Heart right ventricle (tissue), 16 donors: Measurements from ENCODE around the gene RNF166. TPM values are rescaled to one million over a fixed set of nuclear protein-coding genes. Genes with fewer than 3 reads are reported as not detected.

Experiments used
- ATAC-seq, 8 donors: fragments of 200-7000 bp; cut with Tn5 transposase; one replicate each; pipeline ENCODE4 v1.9.1; 2020; ENCODE audit warnings: mild to moderate bottlenecking in 8 of 8, moderate library complexity in 8 of 8, moderate number of reproducible peaks in 1 of 8
- DNase-seq, 2 donors: peaks; one replicate each; pipeline ENCODE4 v3.0.0-alpha.2; 2020
- H3K27ac ChIP-seq, 10 donors: fragments of 200-600 bp; sonication (generic) in 2 of 10; one replicate each; pipeline versions ENCODE4 v1.5.0 to v1.8.0; 2020 to 2022; ENCODE audit warnings: mild to moderate bottlenecking in 3 of 10
- H3K27me3 ChIP-seq, 7 donors: fragments of 200-600 bp; one replicate each; pipeline ENCODE4 v1.8.0; 2021 to 2022; ENCODE audit warnings: mild to moderate bottlenecking in 2 of 7
- H3K36me3 ChIP-seq, 9 donors: fragments of 200-600 bp; sonication (generic) in 1 of 9; one replicate each; pipeline versions ENCODE4 v1.5.0 to v1.8.0; 2020 to 2022; ENCODE audit warnings: mild to moderate bottlenecking in 2 of 9
- H3K4me1 ChIP-seq, 9 donors: fragments of 200-600 bp; sonication (generic) in 1 of 9; one replicate each; pipeline versions ENCODE4 v1.5.0 to v1.8.0; 2020 to 2022; ENCODE audit warnings: mild to moderate bottlenecking in 4 of 9
- H3K4me3 ChIP-seq, 10 donors: fragments of 200-600 bp; sonication (generic) in 2 of 10; one replicate each; pipeline versions ENCODE4 v1.5.0 to v1.8.0; 2020 to 2022; ENCODE audit warnings: mild to moderate bottlenecking in 7 of 10, moderate library complexity in 2 of 10
- H3K9me3 ChIP-seq, 11 donors: fragments of 200-600 bp in 10 of 11; sonication (generic) in 2 of 11; one replicate each; pipeline versions ENCODE4 v1.5.0 to v1.8.0; 2013 to 2022; ENCODE audit warnings: mild to moderate bottlenecking in 2 of 11, control low read depth in 1 of 11, moderate library complexity in 1 of 11
- WGBS, 2 donors: extraction: QIAGEN DNeasy Blood & Tissue Kit; methylation state at CpG; one replicate each; pipeline ENCODE4 v1.1.7; 2013; ENCODE audit warnings: inconsistent platforms in 1 of 2; 5-methylcytosine and 5-hydroxymethylcytosine counted together
- intact Hi-C, 10 donors: fragments of 100-400 bp; cut with DNase I; formaldehyde crosslinking; loops; one replicate each; pipeline versions ENCODE4 v1.11.1 to v1.14.2; 2022
- polyA plus RNA-seq, 2 donors: library from polyadenylated mRNA; stranded (reverse); fragments of 200-250 nt; gene quantifications; one replicate each; pipeline ENCODE4 v1.2.3, GENCODE V29; 2013
- total RNA-seq, 10 donors: library from RNA; stranded (reverse); fragmentation: NEBNext Ultra II Directional in 3 of 10; extraction: Animal tissue kit (Norgen Biotek cat#: 25700) in 3 of 10; gene quantifications; one replicate each; pipeline versions ENCODE4 v1.2.1 to v1.2.4, GENCODE V29; 2021 to 2023
- TF ChIP-seq, protein P1 (sequence below), 9 donors: fragments of 200-600 bp; sonication (generic) in 2 of 9; IDR thresholded peaks; one replicate each; pipeline versions ENCODE4 v1.5.0 to v1.8.0; 2021 to 2022; ENCODE audit warnings: antibody characterized with exemption in 9 of 9, mild to moderate bottlenecking in 5 of 9, moderate library complexity in 1 of 9
- donor health status: Arrhythmogenic right ventricular cardiomyopathy.
- donor health status: ischemic (EF 13 %, LVEDD 7.1; RV severe dilation, severe dysfunction).
- donor health status: healthy with polysubstance abuse.
- donor health status: DM: no; HTN: yes; CAD: no.
- donor health status: DM: no; HTN: no; CAD: no.
- donor health status: ischemic (EF 25% LVEDD 6.9; RV normal size, moderate dysfunction).
- donor health status: ischemic (EF 25% LVEDD 5.7; RV mildly dilated, moderate dysfunction).
- donor health status: healthy.
- donor health status: DM: yes; HTN: yes; CAD: no.
- donor health status: Ischemic cardiomyopathy.
- donor health status: ischemic (EF 35%, LVEDD 5.7; RV mildly dilated, moderate dysfunction).
- donor health status: nonischemic (EF 11% LVEDD 7.7; RV severe dilation, severe dysfunction).
- donor health status: DM: yes; HTN: yes; CAD: no.
- donor health status: PGD.
- donor health status: ischemic (EF 29% LVEDD 5.4; RV normal size, mild dysfunction).
- donor health status: nonischemic (EF 23%, LVEDD 6.1; RV moderate dilation, normal function).

Gene RNF166
- total and polyA plus RNA-seq, 12 donors: 11.8 to 38.0 (median 14.3) TPM

DNA sequence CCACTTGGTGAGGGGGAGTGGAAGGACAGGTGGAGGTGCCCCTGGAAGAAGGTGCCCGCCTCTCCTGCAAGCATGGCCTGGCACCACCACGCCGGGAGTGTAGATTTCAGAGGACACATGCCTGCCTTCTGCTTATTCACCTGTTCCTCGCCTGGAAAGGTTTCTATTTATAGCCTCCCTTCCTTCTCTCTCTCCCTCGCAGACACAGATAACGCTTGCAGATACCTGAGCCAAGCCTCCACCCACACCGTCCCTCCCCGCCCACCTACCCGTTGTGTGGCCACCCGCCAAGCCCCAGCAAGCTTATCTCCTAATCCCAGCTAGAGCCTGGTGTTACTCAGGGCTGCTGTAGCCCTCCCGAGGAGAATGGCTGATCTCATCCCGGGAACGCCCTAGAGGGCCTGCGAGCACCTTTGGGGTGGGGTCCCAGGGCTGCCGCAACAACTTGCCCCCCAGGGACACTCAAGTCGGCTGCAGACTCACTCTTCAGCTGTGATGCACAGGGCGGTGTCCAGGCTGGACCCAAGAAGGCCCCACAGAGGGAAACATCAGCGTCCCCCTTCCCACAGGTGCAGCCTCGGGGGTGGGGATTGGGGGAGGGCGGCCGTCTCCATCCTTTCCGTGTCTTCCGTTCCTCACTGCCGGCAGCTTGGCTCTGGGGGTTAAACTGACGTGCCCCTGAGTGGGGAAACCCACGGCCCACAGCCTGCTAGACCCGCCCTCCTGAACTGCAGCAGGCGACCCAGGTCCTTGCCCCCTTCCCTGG is 18.0 kb downstream of the RNF166 start:
- ATAC-seq (peak in 1 of 8 donors; percentile 42), DNase-seq (peak in 1 of 2 donors; percentile 28)
- TF ChIP-seq, protein P1, sequence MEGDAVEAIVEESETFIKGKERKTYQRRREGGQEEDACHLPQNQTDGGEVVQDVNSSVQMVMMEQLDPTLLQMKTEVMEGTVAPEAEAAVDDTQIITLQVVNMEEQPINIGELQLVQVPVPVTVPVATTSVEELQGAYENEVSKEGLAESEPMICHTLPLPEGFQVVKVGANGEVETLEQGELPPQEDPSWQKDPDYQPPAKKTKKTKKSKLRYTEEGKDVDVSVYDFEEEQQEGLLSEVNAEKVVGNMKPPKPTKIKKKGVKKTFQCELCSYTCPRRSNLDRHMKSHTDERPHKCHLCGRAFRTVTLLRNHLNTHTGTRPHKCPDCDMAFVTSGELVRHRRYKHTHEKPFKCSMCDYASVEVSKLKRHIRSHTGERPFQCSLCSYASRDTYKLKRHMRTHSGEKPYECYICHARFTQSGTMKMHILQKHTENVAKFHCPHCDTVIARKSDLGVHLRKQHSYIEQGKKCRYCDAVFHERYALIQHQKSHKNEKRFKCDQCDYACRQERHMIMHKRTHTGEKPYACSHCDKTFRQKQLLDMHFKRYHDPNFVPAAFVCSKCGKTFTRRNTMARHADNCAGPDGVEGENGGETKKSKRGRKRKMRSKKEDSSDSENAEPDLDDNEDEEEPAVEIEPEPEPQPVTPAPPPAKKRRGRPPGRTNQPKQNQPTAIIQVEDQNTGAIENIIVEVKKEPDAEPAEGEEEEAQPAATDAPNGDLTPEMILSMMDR (IDR thresholded peaks at IDR 0.05): no peak
- Histone ChIP-seq H3K27me3 (peaks cover 0 to 76% (median 47%) of the 10 kb centered on the region in 7 donors), H3K4me1 (peaks cover 6 to 54% (median 21%) of the 10 kb centered on the region in 9 donors), H3K9me3 (no peaks in the 10 kb centered on the region), H3K4me3 (no peak overlapping the region), H3K27ac (no peak overlapping the region), H3K36me3 (no peaks in the 10 kb centered on the region)
- intact Hi-C loops: no loop called here
- WGBS, 2 donors: 26% methylated on average over 28 of the region's 28 CpGs

DNA sequence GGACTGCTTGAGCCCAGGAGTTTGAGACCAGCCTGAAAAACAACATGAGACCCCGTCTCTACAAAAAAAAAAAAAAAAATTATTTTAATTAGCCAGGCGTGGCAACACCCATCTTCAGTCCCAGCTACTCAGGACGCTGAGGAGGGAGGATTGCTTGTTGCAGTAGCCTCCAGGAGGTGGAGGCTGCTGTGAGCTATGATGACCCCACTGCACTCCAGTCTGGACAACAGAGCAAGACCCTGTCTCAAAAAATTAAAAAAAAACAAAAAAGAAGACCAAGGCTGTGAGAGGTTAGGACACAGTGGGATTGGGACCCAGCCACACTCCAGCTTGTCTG is 18.6 kb downstream of the RNF166 start:
- intact Hi-C loops: no loop called here
- no peaks in the 10 kb centered on the region for H3K9me3 ChIP-seq
- TF ChIP-seq, protein P1 (IDR thresholded peaks at IDR 0.05): no peak
- DNase-seq (no peak), ATAC-seq (no peak)
- H3K27me3 ChIP-seq: peaks cover 0 to 76% (median 47%) of the 10 kb centered on the region in 7 donors
- H3K27ac ChIP-seq: no peak overlapping the region
- 71 to 79% methylated on average over 3 of the region's 3 CpGs for WGBS, 2 donors
- no peaks in the 10 kb centered on the region for H3K36me3 ChIP-seq
- peaks cover 6 to 51% (median 21%) of the 10 kb centered on the region in 9 donors for H3K4me1 ChIP-seq
- no peak overlapping the region for H3K4me3 ChIP-seq

DNA sequence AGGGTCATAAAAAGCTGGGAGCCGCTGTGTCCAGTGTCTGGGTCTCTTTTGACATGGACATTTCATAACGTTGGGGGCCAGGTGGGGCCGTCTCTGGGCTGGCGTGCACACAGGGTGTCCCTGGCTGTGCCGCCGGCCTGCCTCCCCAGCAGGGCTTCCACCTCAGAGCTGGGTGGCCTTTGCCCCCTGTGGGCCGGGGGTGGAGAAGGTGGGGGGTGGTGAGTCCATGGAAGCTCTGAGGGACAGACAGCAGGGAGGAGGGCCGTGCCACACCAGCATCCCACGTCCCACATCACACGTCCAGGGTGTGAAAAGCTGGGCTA is 19.0 kb downstream of the RNF166 start:
- Histone ChIP-seq H3K4me3 (no peak overlapping the region), H3K9me3 (no peaks in the 10 kb centered on the region), H3K27me3 (peaks cover 0 to 78% (median 47%) of the 10 kb centered on the region in 7 donors), H3K36me3 (no peaks in the 10 kb centered on the region), H3K27ac (no peak overlapping the region), H3K4me1 (peaks cover 6 to 51% (median 21%) of the 10 kb centered on the region in 9 donors)
- TF ChIP-seq, protein P1 (IDR thresholded peaks at IDR 0.05): no peak
- intact Hi-C loops: no loop called here
- ATAC-seq (no peak), DNase-seq (no peak)
- WGBS, 2 donors: 58 to 64% methylated on average over 10 of the region's 10 CpGs

DNA sequence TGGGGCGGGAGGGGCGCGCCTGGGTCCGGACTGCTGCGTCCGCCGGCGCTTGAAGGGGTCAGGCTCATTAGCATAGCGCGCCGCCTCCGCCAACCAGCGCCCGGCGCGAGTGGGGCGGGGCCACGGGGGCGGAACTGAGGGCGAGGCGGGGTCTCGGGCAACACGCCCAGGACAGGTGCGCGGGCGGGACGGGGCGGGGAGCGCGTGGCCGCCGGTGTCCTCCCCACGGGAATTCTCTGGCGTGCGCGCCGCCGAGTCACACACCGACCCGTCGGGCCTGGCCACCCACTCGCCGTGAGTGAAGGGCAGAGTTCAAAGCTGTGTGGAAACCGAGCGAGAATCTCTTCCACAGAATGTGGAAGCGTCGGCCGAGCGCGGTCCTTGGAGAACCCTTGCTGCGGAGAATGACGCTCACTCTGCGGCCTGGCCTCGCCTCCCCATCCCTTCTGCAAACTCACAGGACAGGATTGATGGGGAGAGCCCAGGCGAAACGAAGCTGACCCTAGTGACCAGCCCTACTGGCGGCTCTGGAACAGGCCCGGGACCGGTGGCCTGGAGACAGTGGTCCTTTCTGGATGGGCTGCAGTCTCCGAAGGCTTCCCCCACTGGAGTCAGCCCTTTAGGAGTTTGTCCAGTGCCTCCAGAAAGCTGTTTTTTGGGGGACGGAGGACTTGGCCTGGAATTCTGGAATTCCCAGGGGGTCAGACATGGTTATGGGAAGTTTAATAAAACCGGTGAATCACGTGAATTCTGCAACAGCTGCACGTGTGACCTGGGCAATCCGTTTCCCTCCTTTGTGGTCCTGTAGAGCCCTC is 19.6 kb downstream of the RNF166 start, which contains the start of gene SNAI3:
TSS of gene SNAI3 (minus strand) at position 69 of the 815 bp plus-strand sequence. CDS start 101 bp downstream, outside the sequence.
- H3K36me3 ChIP-seq: no peaks in the 10 kb centered on the region
- DNase-seq (peak; percentile 75 to 84), ATAC-seq (peak; percentile 81 to 91 (median 90))
- H3K4me3 ChIP-seq: peak within 1 kb of the TSS; percentile 40 to 86 (median 60)
- peaks cover 6 to 51% (median 21%) of the 10 kb centered on the region in 9 donors for H3K4me1 ChIP-seq
- TF ChIP-seq, protein P1 (IDR thresholded peaks at IDR 0.05): no peak
- H3K27me3 ChIP-seq: peaks cover 0 to 79% (median 47%) of the 10 kb centered on the region in 7 donors
- WGBS, 2 donors: 6 to 10% methylated on average over 45 to 65 of the region's 65 CpGs
- H3K27ac ChIP-seq: peak within 1 kb of the TSS in 4 of 10 donors; percentile 13 to 89 (median 42)
- intact Hi-C loops: no loop called here
- no peaks in the 10 kb centered on the region for H3K9me3 ChIP-seq
